Measurements from ENCODE around the gene SUPT6H.

- TF ChIP-seq POLR2A (IDR thresholded peaks at IDR 0.05) (no peak), CTCF (IDR thresholded peaks at IDR 0.05) (no peak)
Observed at GRCh38 chr17:28707339-28707720, 45.3 kb downstream of the SUPT6H start.
